NB4 (cell line): ENCODE results near the gene ASMTL.

ENCODE experiments used
- MAX ChIP-seq: IDR thresholded peaks from 2 replicates; pipeline ENCODE4 v1.6.1; 2011; ENCODE audit warnings: low read depth, low read length
- MYC ChIP-seq: IDR thresholded peaks from 2 replicates; pipeline ENCODE4 v1.6.1; 2011; ENCODE audit warnings: low read depth, low read length
- POLR2A ChIP-seq: IDR thresholded peaks from 2 replicates; pipeline ENCODE4 v1.6.1; 2011; ENCODE audit warnings: mild to moderate bottlenecking; ENCODE audit not compliant: insufficient read length; ENCODE audit errors: extremely low read depth
- TF ChIP-seq, protein P1 (sequence below): IDR thresholded peaks from one replicate; pipeline ENCODE4 v1.5.1; 2012; ENCODE audit warnings: low read depth, low read length

DNA sequence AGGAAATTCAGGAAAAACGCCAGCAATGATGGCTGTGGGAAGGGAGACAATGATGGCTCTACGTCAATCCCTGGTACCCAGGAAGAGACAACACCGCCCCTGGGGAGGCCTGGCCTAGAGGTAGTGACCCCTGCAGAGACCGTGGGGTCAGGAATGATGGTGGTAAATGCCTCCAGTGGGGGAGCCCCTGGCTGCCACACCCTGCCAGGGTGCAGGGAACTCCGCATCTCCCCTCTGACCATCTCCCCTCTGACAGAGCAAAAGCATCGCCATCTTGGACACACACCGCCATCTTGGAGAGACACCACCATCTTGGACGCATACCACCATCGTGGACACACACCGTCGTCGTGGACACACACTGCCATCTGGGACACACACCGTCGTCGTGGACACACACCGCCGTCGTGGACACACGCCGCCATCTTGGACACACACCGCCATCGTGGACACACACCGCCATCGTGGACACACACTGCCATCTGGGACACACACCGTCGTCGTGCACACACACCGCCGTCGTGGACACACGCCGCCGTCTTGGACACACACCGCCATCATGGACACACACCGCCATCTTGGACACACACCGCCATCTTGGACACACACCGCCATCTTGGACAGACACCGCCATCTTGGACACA is 9.9 kb downstream of the ASMTL start:
- TF ChIP-seq, protein P1, sequence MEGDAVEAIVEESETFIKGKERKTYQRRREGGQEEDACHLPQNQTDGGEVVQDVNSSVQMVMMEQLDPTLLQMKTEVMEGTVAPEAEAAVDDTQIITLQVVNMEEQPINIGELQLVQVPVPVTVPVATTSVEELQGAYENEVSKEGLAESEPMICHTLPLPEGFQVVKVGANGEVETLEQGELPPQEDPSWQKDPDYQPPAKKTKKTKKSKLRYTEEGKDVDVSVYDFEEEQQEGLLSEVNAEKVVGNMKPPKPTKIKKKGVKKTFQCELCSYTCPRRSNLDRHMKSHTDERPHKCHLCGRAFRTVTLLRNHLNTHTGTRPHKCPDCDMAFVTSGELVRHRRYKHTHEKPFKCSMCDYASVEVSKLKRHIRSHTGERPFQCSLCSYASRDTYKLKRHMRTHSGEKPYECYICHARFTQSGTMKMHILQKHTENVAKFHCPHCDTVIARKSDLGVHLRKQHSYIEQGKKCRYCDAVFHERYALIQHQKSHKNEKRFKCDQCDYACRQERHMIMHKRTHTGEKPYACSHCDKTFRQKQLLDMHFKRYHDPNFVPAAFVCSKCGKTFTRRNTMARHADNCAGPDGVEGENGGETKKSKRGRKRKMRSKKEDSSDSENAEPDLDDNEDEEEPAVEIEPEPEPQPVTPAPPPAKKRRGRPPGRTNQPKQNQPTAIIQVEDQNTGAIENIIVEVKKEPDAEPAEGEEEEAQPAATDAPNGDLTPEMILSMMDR, result no peak
- no peak for TF ChIP-seq MYC
- no peak for TF ChIP-seq POLR2A
- TF ChIP-seq MAX, result no peak
